Measurements from ENCODE around the gene EP400. TPM values are rescaled to one million over a fixed set of nuclear protein-coding genes. Genes with fewer than 3 reads are reported as not detected.

EP400 gene
- total and polyA plus RNA-seq, 2 experiments from 2014 or later, result 10.3 to 12.3 TPM

DNA sequence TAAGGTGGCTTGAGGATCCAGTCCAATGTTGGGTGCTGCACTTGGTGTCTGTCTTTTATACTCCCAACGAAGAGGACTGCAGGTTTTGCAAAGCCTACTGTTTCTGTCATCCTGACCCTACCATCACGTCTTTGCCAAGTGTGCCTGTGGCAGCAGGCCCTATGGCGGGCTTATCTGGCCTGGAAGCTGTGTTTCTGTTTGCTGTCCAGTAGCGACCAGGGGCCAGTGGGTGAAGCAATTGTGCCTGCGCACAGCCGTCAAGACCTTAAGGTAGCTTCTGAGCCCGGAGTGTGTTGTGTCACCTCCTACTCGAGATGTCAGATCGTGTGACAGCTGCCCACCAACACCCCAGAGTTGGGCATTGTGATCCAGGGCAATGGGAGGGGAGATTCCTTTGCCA lies 131.7 kb downstream of the EP400 start:
- H3K79me2 ChIP-seq, result peaks cover 18% of the 10 kb centered on the region
- no peak overlapping the region for H3K4me2 ChIP-seq
- H2AFZ ChIP-seq, result no peak overlapping the region
- H3K4me3 ChIP-seq, result no peak overlapping the region
- no peaks in the 10 kb centered on the region for H3K27me3 ChIP-seq
- no peaks in the 10 kb centered on the region for H3K36me3 ChIP-seq (replicated peaks; ENCODE audit: insufficient read depth, low read depth)
- no peaks in the 10 kb centered on the region for H3K9me3 ChIP-seq (ENCODE audit: low read depth)
- TF ChIP-seq EZH2phosphoT487 (IDR thresholded peaks at IDR 0.05; ENCODE audit: low read depth, severe bottlenecking, unreplicated experiment), result no peak
- TF ChIP-seq, protein P1, sequence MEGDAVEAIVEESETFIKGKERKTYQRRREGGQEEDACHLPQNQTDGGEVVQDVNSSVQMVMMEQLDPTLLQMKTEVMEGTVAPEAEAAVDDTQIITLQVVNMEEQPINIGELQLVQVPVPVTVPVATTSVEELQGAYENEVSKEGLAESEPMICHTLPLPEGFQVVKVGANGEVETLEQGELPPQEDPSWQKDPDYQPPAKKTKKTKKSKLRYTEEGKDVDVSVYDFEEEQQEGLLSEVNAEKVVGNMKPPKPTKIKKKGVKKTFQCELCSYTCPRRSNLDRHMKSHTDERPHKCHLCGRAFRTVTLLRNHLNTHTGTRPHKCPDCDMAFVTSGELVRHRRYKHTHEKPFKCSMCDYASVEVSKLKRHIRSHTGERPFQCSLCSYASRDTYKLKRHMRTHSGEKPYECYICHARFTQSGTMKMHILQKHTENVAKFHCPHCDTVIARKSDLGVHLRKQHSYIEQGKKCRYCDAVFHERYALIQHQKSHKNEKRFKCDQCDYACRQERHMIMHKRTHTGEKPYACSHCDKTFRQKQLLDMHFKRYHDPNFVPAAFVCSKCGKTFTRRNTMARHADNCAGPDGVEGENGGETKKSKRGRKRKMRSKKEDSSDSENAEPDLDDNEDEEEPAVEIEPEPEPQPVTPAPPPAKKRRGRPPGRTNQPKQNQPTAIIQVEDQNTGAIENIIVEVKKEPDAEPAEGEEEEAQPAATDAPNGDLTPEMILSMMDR (IDR thresholded peaks at IDR 0.05; ENCODE audit: poor library complexity), result no peak
- no peak for TF ChIP-seq EZH2 (IDR thresholded peaks at IDR 0.05; ENCODE audit: borderline replicate concordance)
- no peak overlapping the region for H3K27ac ChIP-seq
- DNase-seq (ENCODE audit: low spot score), result no peak
- H4K20me1 ChIP-seq (ENCODE audit: insufficient read depth, poor library complexity, severe bottlenecking), result peaks cover 3% of the 10 kb centered on the region
- 93% methylated on average over 9 of the region's 9 CpGs for WGBS (ENCODE audit: low lambda C conversion rate, missing lambda C conversion rate)
- peaks cover 7% of the 10 kb centered on the region for H3K4me1 ChIP-seq (ENCODE audit: insufficient read depth)
- H3K9me2 ChIP-seq (replicated peaks; ENCODE audit: insufficient read depth), result no peaks in the 10 kb centered on the region

DNA sequence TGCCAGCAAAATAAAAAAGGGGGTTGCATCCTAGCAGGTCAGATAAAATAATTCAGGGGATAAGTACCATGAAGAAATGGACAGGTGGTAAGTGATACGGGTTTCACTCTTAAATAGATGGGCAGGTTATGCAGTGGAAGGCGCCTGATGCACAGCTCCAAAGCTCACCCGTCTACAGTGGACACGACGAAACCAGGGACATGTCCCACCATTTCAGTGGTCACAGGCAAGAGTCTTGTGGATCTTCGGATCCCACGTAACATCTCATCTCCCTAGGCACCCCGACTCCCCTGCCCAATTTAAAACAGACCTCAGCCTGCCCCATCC lies 133.8 kb downstream of the EP400 start:
- Histone ChIP-seq H3K79me2 (peaks cover 27% of the 10 kb centered on the region), H3K36me3 (replicated peaks; ENCODE audit: insufficient read depth, low read depth) (no peaks in the 10 kb centered on the region), H3K9me3 (ENCODE audit: low read depth) (no peaks in the 10 kb centered on the region), H3K4me1 (ENCODE audit: insufficient read depth) (peaks cover 7% of the 10 kb centered on the region), H4K20me1 (ENCODE audit: insufficient read depth, poor library complexity, severe bottlenecking) (peaks cover 3% of the 10 kb centered on the region), H3K27ac (no peak overlapping the region), H2AFZ (no peak overlapping the region), H3K9me2 (replicated peaks; ENCODE audit: insufficient read depth) (no peaks in the 10 kb centered on the region), H3K4me3 (no peak overlapping the region), H3K27me3 (no peaks in the 10 kb centered on the region), H3K4me2 (peak overlapping the region; percentile 80)
- TF ChIP-seq EZH2phosphoT487 (IDR thresholded peaks at IDR 0.05; ENCODE audit: low read depth, severe bottlenecking, unreplicated experiment), result no peak
- TF ChIP-seq EZH2 (IDR thresholded peaks at IDR 0.05; ENCODE audit: borderline replicate concordance), result no peak
- TF ChIP-seq, protein P1 (IDR thresholded peaks at IDR 0.05; ENCODE audit: poor library complexity), result no peak
- WGBS (ENCODE audit: low lambda C conversion rate, missing lambda C conversion rate), result 22% methylated on average over 8 of the region's 8 CpGs
- DNase-seq (ENCODE audit: low spot score), result no peak

DNA sequence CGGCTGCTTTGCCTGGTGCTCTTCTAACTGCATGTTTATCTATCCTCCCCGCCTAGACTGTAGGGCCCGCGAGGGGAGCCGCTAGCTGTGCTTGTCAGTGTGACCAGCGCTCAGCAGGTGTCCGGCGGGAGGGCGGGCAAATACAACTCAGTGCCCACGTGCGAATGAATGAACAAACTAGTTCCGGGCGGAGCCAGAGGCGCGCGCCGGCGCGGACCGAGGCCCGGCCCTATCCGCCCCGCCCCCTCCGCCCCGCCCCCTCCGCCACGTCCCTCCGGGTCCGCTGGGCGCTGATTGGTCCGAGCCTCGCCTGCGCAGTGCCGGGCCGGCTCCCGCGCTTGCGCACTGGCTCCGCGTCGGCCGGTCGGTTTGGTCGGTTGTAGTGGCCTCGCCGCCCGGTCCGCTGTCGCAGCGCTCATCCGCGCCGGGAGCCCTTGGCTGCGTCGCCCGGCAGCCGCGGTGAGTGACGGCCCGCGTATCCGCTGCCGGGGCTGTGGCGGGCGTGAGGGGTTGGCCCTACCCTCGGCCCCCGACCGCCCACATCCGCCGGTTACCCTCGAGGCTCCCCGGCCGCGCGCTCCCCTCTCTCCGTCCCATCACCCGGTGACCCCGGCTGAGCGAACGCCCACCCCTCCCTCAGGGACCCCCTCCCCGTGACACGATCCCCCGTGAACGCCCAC lies 134.3 kb downstream of the EP400 start:
- Histone ChIP-seq H2AFZ (peak overlapping the region; percentile 50), H3K79me2 (peaks cover 31% of the 10 kb centered on the region), H3K4me3 (peak overlapping the region; percentile 78), H3K27ac (peak overlapping the region; percentile 90), H4K20me1 (ENCODE audit: insufficient read depth, poor library complexity, severe bottlenecking) (peaks cover 3% of the 10 kb centered on the region), H3K4me2 (peak overlapping the region; percentile 93), H3K9me2 (replicated peaks; ENCODE audit: insufficient read depth) (no peaks in the 10 kb centered on the region), H3K4me1 (ENCODE audit: insufficient read depth) (peaks cover 7% of the 10 kb centered on the region), H3K36me3 (replicated peaks; ENCODE audit: insufficient read depth, low read depth) (no peaks in the 10 kb centered on the region), H3K27me3 (no peaks in the 10 kb centered on the region), H3K9me3 (ENCODE audit: low read depth) (no peaks in the 10 kb centered on the region)
- WGBS (ENCODE audit: low lambda C conversion rate, missing lambda C conversion rate), result under 1% methylated on average over 36 of the region's 84 CpGs
- peak; percentile 97 for DNase-seq (ENCODE audit: low spot score)
- TF ChIP-seq EZH2phosphoT487 (IDR thresholded peaks at IDR 0.05; ENCODE audit: low read depth, severe bottlenecking, unreplicated experiment), result no peak
- TF ChIP-seq, protein P1 (IDR thresholded peaks at IDR 0.05; ENCODE audit: poor library complexity), result no peak
- no peak for TF ChIP-seq EZH2 (IDR thresholded peaks at IDR 0.05; ENCODE audit: borderline replicate concordance)
